Hematopoietic multipotent progenitor cell treated with erythropoietin and hydrocortisone succinate and interleukin-3 and kit ligand, for 8 days (in vitro differentiated cells): ENCODE measurements around the gene HSD11B1L.
"Not testable (repeated sequence)": the region's sequence is repeated elsewhere in the genome, so short reads cannot be mapped to it uniquely, and the experiment has no call there.

ENCODE experiments used
- DNase-seq: peaks from one replicate; pipeline ENCODE4 v3.0.0-alpha.2; 2015

HSD11B1L gene

GRCh38 chr19:5688262-5688881, 7.5 kb downstream of the HSD11B1L start:
- not testable (repeated sequence) for DNase-seq

- DNase-seq, result peak; percentile 96
Observed at GRCh38 chr19:5690125-5690954, 9.5 kb downstream of the HSD11B1L start, which contains the start of gene RPL36. Gene RPL36 (plus strand): TSS chr19:5690295. CDS start chr19:5690508, 213 bp downstream.

- DNase-seq, result peak; percentile 73
Observed at GRCh38 chr19:5690955-5691821, 10.4 kb downstream of the HSD11B1L start.

- peak; percentile 40 for DNase-seq
Observed at GRCh38 chr19:5691822-5692722, 11.2 kb downstream of the HSD11B1L start.

- DNase-seq, result no peak
Observed at GRCh38 chr19:5692723-5693194, 11.9 kb downstream of the HSD11B1L start.

- no peak for DNase-seq
Observed at GRCh38 chr19:5693195-5694166, 12.7 kb downstream of the HSD11B1L start.

- no peak for DNase-seq
Observed at GRCh38 chr19:5694167-5694955, 13.5 kb downstream of the HSD11B1L start.

GRCh38 chr19:5694956-5695648, 14.3 kb downstream of the HSD11B1L start:
- DNase-seq, result no peak

GRCh38 chr19:5695649-5696195, 14.9 kb downstream of the HSD11B1L start:
- no peak for DNase-seq

- DNase-seq, result no peak
Observed at GRCh38 chr19:5696196-5697021, 15.6 kb downstream of the HSD11B1L start.

GRCh38 chr19:5697022-5697889, 16.4 kb downstream of the HSD11B1L start:
- DNase-seq, result no peak

- no peak for DNase-seq
Observed at GRCh38 chr19:5697890-5698634, 17.2 kb downstream of the HSD11B1L start.

GRCh38 chr19:5698635-5699422, 18.0 kb downstream of the HSD11B1L start:
- no peak for DNase-seq

- DNase-seq, result no peak
Observed at GRCh38 chr19:5700455-5701092, 19.7 kb downstream of the HSD11B1L start.

- not testable (repeated sequence) for DNase-seq
Observed at GRCh38 chr19:5702053-5702410, 21.2 kb downstream of the HSD11B1L start.
